Pancreas (tissue), 10 donors: ENCODE data around the gene HDDC3. TPM values are rescaled to one million over a fixed set of nuclear protein-coding genes. Genes with fewer than 3 reads are reported as not detected.
"Not testable (repeated sequence)": the region's sequence is repeated elsewhere in the genome, so short reads cannot be mapped to it uniquely, and the experiment has no call there.

ENCODE experiments used
- ATAC-seq, 4 donors: fragments of 200-7000 bp; cut with Tn5 transposase; one replicate each; pipeline versions ENCODE4 v1.8.0 to v1.9.1; 2020; ENCODE audit warnings: mild to moderate bottlenecking in 4 of 4, moderate library complexity in 4 of 4
- DNase-seq, 6 donors: peaks; one replicate each; pipeline ENCODE4 v3.0.0-alpha.2; 2020
- FAIRE-seq: peaks from 2 replicates; lab custom pipeline; 2012; peaks lifted over from hg19 to GRCh38; lab: Jason Lieb, UNC
- H3K27ac ChIP-seq, 4 donors: fragments of 200-600 bp; sonication (generic); 1 replicate in 3 of 4; 2 replicates in 1 of 4; pipeline versions ENCODE4 v1.5.0 to v1.8.0; 2020
- H3K27me3 ChIP-seq, 4 donors: fragments of 200-600 bp; one replicate each; pipeline ENCODE4 v1.8.0; 2021
- H3K36me3 ChIP-seq, 3 donors: fragments of 200-600 bp; sonication (generic) in 1 of 3; one replicate each; pipeline versions ENCODE4 v1.5.0 to v1.8.0; 2020 to 2021
- H3K4me1 ChIP-seq, 3 donors: fragments of 200-600 bp; one replicate each; pipeline ENCODE4 v1.8.0; 2021
- H3K4me3 ChIP-seq, 4 donors: fragments of 200-600 bp; sonication (generic) in 2 of 4; one replicate each; pipeline versions ENCODE4 v1.5.0 to v1.8.0; 2020 to 2021
- H3K9me3 ChIP-seq, 4 donors: fragments of 200-600 bp; one replicate each; pipeline ENCODE4 v1.8.0; 2021
- WGBS, 2 donors: extraction: QIAGEN DNeasy Blood & Tissue Kit; methylation state at CpG; one replicate each; pipeline ENCODE4 v1.1.7; 2013; 5-methylcytosine and 5-hydroxymethylcytosine counted together
- intact Hi-C, 3 donors: fragments of 100-400 bp; cut with DNase I; formaldehyde crosslinking; loops; one replicate each; pipeline versions ENCODE4 v1.11.1 to v1.14.2; 2022
- polyA plus RNA-seq, 2 donors: library from polyadenylated mRNA; stranded (reverse); fragments of 200-250 nt; gene quantifications; one replicate each; pipeline ENCODE4 v1.2.3, GENCODE V29; 2013
- total RNA-seq, 6 donors: library from RNA; stranded (reverse); fragmentation: NEBNext Ultra II Directional in 4 of 6; extraction: Animal tissue kit (Norgen Biotek cat#: 25700) in 4 of 6; gene quantifications; one replicate each; pipeline versions ENCODE4 v1.2.1 to v1.2.4, GENCODE V29; 2021 to 2023
- TF ChIP-seq, protein P1 (sequence below), 4 donors: fragments of 200-600 bp; sonication (generic) in 3 of 4; IDR thresholded peaks; one replicate each; pipeline versions ENCODE4 v1.5.0 to v1.8.0; 2021; ENCODE audit warnings: antibody characterized with exemption in 4 of 4
- donor health status: healthy with polysubstance abuse.
- donor health status: DM: no; HTN: no; CAD: no; lungs with moderate emphysema.
- donor health status: DM: no; HTN: no; CAD: no.
- donor health status: control.
- donor health status: control.
- donor health status: Bipolar disorder and iron deficiency.
- donor health status: DM: yes; HTN: yes; CAD: no.
- donor health status: DM: no; HTN: no; CAD: no.
- donor health status: DM: no; HTN: no; CAD: no.
- donor health status: DM: yes; HTN: yes; CAD: no.

Gene HDDC3
- total and polyA plus RNA-seq, 8 donors: 10.3 to 20.9 (median 15.0) TPM

DNA sequence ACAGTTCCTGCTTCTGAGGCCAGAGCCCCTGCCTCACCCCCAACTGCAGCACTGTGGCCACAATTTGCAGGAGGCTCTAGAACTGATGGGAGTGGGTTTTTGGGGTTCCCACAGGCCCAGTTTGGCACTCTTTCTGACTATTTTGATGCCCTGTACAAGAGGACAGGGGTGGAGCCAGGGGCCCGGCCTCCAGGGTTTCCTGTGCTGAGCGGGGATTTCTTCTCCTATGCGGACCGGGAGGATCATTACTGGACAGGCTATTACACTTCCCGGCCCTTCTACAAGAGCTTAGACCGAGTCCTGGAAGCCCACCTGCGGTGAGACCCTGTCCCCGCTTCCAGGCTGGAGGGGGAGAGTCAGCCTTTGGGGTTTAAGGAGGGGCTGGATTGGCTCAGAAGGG is 22.4 kb downstream of the HDDC3 start:
- Histone ChIP-seq H3K9me3 (no peaks in the 10 kb centered on the region), H3K27ac (no peak overlapping the region), H3K4me1 (peaks cover 10 to 23% (median 18%) of the 10 kb centered on the region in 3 donors), H3K27me3 (no peaks in the 10 kb centered on the region), H3K4me3 (no peak overlapping the region), H3K36me3 (peaks cover 13 to 71% (median 60%) of the 10 kb centered on the region in 3 donors)
- intact Hi-C loops: no loop called here
- DNase-seq (no peak), FAIRE-seq (no peak), ATAC-seq (no peak)
- WGBS, 2 donors: 92 to 95% methylated on average over 8 of the region's 8 CpGs
- TF ChIP-seq, protein P1, sequence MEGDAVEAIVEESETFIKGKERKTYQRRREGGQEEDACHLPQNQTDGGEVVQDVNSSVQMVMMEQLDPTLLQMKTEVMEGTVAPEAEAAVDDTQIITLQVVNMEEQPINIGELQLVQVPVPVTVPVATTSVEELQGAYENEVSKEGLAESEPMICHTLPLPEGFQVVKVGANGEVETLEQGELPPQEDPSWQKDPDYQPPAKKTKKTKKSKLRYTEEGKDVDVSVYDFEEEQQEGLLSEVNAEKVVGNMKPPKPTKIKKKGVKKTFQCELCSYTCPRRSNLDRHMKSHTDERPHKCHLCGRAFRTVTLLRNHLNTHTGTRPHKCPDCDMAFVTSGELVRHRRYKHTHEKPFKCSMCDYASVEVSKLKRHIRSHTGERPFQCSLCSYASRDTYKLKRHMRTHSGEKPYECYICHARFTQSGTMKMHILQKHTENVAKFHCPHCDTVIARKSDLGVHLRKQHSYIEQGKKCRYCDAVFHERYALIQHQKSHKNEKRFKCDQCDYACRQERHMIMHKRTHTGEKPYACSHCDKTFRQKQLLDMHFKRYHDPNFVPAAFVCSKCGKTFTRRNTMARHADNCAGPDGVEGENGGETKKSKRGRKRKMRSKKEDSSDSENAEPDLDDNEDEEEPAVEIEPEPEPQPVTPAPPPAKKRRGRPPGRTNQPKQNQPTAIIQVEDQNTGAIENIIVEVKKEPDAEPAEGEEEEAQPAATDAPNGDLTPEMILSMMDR (IDR thresholded peaks at IDR 0.05): no peak

GRCh38 chr15:90909449-90909848 is 22.9 kb downstream of the HDDC3 start:
- H3K4me3 ChIP-seq, H3K27me3 ChIP-seq, H3K9me3 ChIP-seq, ATAC-seq, H3K27ac ChIP-seq, FAIRE-seq, intact Hi-C loops, DNase-seq: not testable (repeated sequence)
- peaks cover 10 to 28% (median 20%) of the 10 kb centered on the region in 3 donors for H3K4me1 ChIP-seq
- peaks cover 13 to 65% (median 56%) of the 10 kb centered on the region in 3 donors for H3K36me3 ChIP-seq
- WGBS, 2 donors: 75% methylated on average over 11 of the region's 11 CpGs

DNA sequence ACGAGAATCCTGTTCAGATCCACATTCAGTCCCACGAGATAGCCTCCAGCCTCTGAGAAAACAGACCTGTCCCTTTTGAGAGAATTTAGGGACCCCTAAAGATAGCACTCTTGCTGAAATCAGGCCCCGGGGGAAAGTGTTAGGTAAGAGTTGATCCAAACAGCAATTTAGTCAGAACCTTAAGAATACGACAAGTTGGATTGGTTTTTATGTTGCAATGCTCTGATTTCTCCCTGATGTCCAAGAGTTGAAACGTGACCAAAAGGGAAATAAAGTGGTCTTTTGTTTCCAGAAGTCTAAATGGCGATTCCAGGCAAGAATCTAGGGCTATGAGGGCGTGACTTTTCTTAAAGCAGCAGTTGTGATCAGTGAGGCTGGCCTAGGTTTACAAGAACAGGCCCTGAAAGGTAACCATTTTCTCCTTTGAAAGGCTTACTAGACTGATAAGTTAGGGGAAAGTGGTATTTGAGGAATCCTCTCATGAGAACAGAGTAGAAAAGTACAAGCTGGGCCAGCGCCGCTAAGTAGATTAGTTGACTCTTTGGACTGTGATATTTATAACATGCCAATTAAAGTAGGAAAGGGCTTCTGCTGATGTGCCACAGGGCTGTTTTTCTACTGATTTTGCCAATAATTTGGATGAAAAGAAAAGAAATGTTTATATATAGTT is 24.4 kb downstream of the HDDC3 start:
- peak overlapping the region in 1 of 4 donors; percentile 22 for H3K27ac ChIP-seq
- peaks cover 13 to 50% (median 43%) of the 10 kb centered on the region in 3 donors for H3K36me3 ChIP-seq
- TF ChIP-seq, protein P1 (IDR thresholded peaks at IDR 0.05): no peak
- no peaks in the 10 kb centered on the region for H3K9me3 ChIP-seq
- peaks cover 10 to 34% (median 22%) of the 10 kb centered on the region in 3 donors for H3K4me1 ChIP-seq
- no peak for ATAC-seq
- H3K27me3 ChIP-seq: no peaks in the 10 kb centered on the region
- no peak overlapping the region for H3K4me3 ChIP-seq
- intact Hi-C loops: no loop called here
- no peak for DNase-seq
- FAIRE-seq: no peak
- 54 to 62% methylated on average over 9 of the region's 9 CpGs for WGBS, 2 donors

DNA sequence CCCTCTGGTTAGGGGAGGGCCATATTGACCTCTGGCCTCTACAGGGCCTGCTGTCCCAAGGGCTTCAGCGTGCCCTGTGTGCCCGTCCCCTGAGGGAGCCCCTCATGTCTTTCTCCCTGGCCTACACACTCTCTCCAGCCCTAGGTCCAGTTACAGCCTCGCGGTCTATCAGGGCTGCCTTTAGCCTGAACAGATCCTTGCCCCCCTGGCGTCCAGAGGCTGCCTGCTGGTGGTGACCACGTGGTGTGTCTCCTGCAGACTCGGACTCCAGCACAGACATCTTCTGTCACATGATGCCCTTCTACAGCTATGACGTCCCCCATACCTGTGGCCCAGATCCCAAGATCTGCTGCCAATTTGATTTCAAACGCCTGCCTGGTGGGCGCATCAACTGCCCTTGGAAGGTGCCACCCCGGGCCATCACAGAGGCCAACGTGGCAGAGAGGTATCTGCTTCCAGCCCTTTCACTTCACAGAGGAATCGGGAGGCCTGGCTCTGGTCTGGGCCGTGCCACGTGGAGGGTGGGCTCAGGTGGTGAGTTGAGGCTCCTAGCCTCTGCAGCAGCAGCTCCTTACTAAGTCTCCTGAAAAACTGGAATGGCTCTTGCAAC is 25.2 kb downstream of the HDDC3 start:
- 79 to 83% methylated on average over 15 of the region's 15 CpGs for WGBS, 2 donors
- H3K9me3 ChIP-seq: no peaks in the 10 kb centered on the region
- H3K27ac ChIP-seq: no peak overlapping the region
- peaks cover 10 to 34% (median 22%) of the 10 kb centered on the region in 3 donors for H3K4me1 ChIP-seq
- ATAC-seq (no peak), FAIRE-seq (no peak), DNase-seq (peak in 1 of 6 donors; percentile 55)
- intact Hi-C loops: no loop called here
- H3K4me3 ChIP-seq: no peak overlapping the region
- no peaks in the 10 kb centered on the region for H3K27me3 ChIP-seq
- H3K36me3 ChIP-seq: peaks cover 9 to 42% (median 36%) of the 10 kb centered on the region in 3 donors
- TF ChIP-seq, protein P1 (IDR thresholded peaks at IDR 0.05): no peak

DNA sequence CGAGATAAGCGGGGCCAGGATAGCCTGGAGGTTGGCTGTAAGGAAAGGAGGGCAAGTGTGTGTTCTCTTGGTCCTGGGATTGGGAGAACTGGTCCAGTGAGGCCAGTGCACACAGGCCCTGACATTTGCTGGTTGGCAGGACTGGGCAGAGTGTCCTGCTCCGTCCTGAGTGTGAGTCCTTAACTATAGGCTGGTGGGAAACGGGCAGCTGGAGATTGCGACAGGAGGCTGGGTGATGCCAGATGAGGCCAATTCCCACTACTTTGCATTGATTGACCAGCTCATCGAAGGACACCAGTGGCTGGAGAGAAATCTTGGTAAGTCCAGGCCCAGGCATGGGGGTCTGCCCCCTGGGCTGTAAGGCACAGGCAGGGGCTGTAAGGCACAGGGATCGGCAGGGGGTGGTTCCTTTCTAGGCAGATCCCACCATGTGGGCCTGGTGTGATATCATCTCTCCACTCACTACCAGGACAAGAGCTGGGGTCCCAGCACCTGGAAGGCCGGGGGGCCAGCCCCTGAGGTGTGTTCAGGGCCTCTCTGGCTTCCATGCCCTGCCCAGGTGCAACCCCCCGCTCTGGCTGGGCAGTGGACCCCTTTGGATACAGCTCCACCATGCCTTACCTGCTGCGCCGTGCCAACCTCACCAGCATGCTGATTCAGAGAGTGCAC is 26.0 kb downstream of the HDDC3 start:
- H3K4me3 ChIP-seq: no peak overlapping the region
- H3K27me3 ChIP-seq: no peaks in the 10 kb centered on the region
- FAIRE-seq: no peak
- peaks cover 4 to 34% (median 28%) of the 10 kb centered on the region in 3 donors for H3K36me3 ChIP-seq
- WGBS, 2 donors: 56 to 61% methylated on average over 11 of the region's 11 CpGs
- peak overlapping the region in 3 of 4 donors; percentile 11 to 42 (median 33) for H3K27ac ChIP-seq
- peaks cover 10 to 41% (median 22%) of the 10 kb centered on the region in 3 donors for H3K4me1 ChIP-seq
- TF ChIP-seq, protein P1 (IDR thresholded peaks at IDR 0.05): no peak
- DNase-seq: peak; percentile 81 to 91 (median 90)
- H3K9me3 ChIP-seq: no peaks in the 10 kb centered on the region
- ATAC-seq: peak; percentile 50 to 62 (median 54)
- intact Hi-C loops: no loop called here
